PC-3 (cell line): Measurements from ENCODE around the gene VWA8.

ENCODE experiments used
- EZH2 ChIP-seq: fragments of 300-600 bp; sonication (generic); IDR thresholded peaks from one replicate; pipeline ENCODE4 v1.6.1; 2017; ENCODE audit warnings: antibody characterized with exemption, mild to moderate bottlenecking, low read length; ENCODE audit not compliant: unreplicated experiment
- TF ChIP-seq, protein P1 (sequence below): fragments of 300-600 bp; sonication (generic); conservative IDR thresholded peaks from 2 replicates; pipeline ENCODE4 v1.5.1; 2017; ENCODE audit warnings: antibody characterized with exemption, low read depth, mild to moderate bottlenecking, low read length

DNA sequence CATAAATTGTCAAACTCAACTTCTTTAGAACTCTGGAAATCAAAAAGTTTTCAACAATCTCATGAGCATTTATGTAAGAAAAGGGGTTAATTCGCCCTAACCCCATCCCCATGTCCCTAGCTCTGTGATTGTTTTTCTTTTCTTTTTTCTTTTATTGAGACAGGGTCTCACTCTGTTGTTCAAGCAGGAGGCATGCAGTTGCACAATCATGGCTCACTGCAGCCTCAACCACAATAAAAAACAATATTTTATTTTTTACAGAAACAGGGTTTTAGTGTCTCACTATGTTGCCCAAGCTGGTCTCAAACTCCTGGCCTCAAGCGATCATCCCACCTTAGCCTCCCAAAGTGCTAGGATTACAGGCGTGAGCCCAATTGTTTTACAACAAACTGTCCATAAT, 16.7 kb downstream of the VWA8 start:
- TF ChIP-seq, protein P1, sequence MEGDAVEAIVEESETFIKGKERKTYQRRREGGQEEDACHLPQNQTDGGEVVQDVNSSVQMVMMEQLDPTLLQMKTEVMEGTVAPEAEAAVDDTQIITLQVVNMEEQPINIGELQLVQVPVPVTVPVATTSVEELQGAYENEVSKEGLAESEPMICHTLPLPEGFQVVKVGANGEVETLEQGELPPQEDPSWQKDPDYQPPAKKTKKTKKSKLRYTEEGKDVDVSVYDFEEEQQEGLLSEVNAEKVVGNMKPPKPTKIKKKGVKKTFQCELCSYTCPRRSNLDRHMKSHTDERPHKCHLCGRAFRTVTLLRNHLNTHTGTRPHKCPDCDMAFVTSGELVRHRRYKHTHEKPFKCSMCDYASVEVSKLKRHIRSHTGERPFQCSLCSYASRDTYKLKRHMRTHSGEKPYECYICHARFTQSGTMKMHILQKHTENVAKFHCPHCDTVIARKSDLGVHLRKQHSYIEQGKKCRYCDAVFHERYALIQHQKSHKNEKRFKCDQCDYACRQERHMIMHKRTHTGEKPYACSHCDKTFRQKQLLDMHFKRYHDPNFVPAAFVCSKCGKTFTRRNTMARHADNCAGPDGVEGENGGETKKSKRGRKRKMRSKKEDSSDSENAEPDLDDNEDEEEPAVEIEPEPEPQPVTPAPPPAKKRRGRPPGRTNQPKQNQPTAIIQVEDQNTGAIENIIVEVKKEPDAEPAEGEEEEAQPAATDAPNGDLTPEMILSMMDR: no peak
- TF ChIP-seq EZH2: no peak
